ENCODE results near the gene WDSUB1. TPM values are rescaled to one million over a fixed set of nuclear protein-coding genes. Genes with fewer than 3 reads are reported as not detected.

WDSUB1 gene
- total and polyA plus RNA-seq, 8 donors = 3.5 to 8.2 (median 5.6) TPM

DNA sequence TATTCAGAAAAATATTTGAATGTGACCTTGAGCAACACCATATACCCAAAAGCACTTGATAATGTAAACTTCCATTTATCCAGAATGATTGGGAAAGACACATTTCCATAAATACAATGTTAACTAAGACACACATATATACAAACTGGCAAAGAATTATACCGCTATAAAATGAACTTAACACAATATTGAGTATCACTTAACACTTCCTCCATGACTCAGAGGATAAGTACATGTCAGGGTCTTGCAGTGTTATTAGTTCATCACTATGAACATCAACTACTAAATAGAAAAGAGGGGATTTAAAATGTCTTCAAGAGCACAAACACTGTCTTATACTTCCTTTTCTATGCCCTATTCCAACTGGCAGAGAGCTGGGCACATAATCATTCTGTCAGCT is 18.6 kb downstream of the WDSUB1 start:
- TF ChIP-seq, protein P1, sequence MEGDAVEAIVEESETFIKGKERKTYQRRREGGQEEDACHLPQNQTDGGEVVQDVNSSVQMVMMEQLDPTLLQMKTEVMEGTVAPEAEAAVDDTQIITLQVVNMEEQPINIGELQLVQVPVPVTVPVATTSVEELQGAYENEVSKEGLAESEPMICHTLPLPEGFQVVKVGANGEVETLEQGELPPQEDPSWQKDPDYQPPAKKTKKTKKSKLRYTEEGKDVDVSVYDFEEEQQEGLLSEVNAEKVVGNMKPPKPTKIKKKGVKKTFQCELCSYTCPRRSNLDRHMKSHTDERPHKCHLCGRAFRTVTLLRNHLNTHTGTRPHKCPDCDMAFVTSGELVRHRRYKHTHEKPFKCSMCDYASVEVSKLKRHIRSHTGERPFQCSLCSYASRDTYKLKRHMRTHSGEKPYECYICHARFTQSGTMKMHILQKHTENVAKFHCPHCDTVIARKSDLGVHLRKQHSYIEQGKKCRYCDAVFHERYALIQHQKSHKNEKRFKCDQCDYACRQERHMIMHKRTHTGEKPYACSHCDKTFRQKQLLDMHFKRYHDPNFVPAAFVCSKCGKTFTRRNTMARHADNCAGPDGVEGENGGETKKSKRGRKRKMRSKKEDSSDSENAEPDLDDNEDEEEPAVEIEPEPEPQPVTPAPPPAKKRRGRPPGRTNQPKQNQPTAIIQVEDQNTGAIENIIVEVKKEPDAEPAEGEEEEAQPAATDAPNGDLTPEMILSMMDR (IDR thresholded peaks at IDR 0.05) = no peak
- Histone ChIP-seq H3K27ac (no peak overlapping the region), H3K36me3 (no peaks in the 10 kb centered on the region), H3K4me3 (no peak overlapping the region), H3K9me3 (no peaks in the 10 kb centered on the region), H3K4me1 (no peaks in the 10 kb centered on the region), H3K27me3 (no peaks in the 10 kb centered on the region)
- FAIRE-seq (no peak), ATAC-seq (no peak), DNase-seq (no peak)
- intact Hi-C loops (cut with DNase I) = no loop called here
- WGBS, 2 donors = 96 to 98% methylated on average over 1 of the region's 1 CpG

DNA sequence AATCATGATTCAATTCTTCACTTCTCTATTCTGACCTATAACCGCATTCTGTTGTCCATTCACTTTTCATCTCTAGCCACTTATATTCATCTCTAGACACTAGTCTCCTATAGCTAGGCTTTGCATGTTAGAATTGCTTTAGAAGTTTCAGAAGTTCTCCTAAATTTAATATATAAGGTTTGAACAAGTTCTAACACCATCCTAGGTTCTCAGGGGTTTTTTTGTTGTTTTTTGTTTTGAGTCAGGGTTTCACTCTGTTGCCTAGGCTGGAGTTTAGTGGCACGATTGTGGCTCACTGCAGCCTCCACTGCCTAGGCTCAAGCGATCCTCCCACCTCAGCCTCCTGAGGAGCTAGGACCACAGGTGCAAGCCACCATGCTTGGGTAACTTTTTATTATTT is 19.9 kb downstream of the WDSUB1 start:
- TF ChIP-seq, protein P1 (IDR thresholded peaks at IDR 0.05) = no peak
- intact Hi-C loops (cut with DNase I) = no loop called here
- WGBS, 2 donors = 95 to 97% methylated on average over 3 of the region's 3 CpGs

DNA sequence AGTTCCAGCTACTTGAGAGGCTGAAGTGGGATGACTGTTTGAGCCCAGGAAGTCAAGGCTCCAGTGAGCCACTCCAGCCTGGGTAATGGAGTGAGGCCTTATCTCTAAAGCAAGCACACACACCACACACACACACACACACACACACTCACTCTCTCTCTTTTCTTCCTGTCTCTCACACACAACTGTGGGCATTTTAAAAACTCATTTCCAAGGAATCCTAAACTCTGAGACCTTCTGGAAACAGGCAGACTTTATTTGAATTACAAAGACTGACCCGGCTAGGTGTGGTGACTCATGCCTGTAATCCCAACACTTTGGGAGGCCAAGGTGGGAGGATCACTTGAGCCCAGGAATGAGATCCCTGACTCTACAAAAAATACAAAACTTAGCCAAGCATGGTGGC is 21.3 kb downstream of the WDSUB1 start:
- DNase-seq (no peak), FAIRE-seq (no peak), ATAC-seq (peak in 1 of 4 donors; percentile 22)
- Histone ChIP-seq H3K4me1 (no peaks in the 10 kb centered on the region), H3K9me3 (no peaks in the 10 kb centered on the region), H3K36me3 (no peaks in the 10 kb centered on the region), H3K4me3 (no peak overlapping the region), H3K27me3 (no peaks in the 10 kb centered on the region), H3K27ac (no peak overlapping the region)
- intact Hi-C loops (cut with DNase I) = no loop called here
- TF ChIP-seq, protein P1 (IDR thresholded peaks at IDR 0.05) = no peak
- 84 to 92% methylated on average over 1 of the region's 1 CpG for WGBS, 2 donors

More for the DNA sequence above, 19.9 kb downstream of the WDSUB1 start:
- Histone ChIP-seq H3K9me3 (no peaks in the 10 kb centered on the region), H3K36me3 (no peaks in the 10 kb centered on the region), H3K27ac (no peak overlapping the region), H3K4me3 (no peak overlapping the region), H3K4me1 (no peaks in the 10 kb centered on the region), H3K27me3 (no peaks in the 10 kb centered on the region)
- DNase-seq (no peak), FAIRE-seq (no peak), ATAC-seq (no peak)

DNA sequence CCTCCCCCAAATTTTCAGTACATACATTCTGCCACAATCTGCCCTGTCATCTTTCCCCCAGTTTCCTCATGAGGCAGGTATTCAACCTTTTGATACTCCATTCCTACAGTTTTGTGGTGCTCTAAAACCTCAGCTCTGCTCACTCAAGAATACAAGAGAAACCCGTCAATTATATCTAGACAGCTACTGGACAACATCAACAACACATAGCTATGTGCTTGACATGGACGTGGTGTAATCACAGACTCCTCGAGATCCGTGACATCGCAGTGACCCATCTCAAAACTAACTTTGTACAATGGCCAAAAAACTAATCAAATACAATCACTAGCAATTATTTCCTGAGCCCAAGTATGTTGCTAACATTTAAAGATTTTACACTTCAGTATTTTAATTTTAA is 23.6 kb downstream of the WDSUB1 start:
- intact Hi-C loops (cut with DNase I) = no loop called here
- ATAC-seq (no peak), FAIRE-seq (no peak), DNase-seq (no peak)
- no peaks in the 10 kb centered on the region for H3K9me3 ChIP-seq
- H3K4me1 ChIP-seq = no peaks in the 10 kb centered on the region
- TF ChIP-seq, protein P1 (IDR thresholded peaks at IDR 0.05) = no peak
- H3K4me3 ChIP-seq = no peak overlapping the region
- no peaks in the 10 kb centered on the region for H3K27me3 ChIP-seq
- no peaks in the 10 kb centered on the region for H3K36me3 ChIP-seq
- H3K27ac ChIP-seq = no peak overlapping the region
- WGBS, 2 donors = 87 to 92% methylated on average over 5 of the region's 5 CpGs

DNA sequence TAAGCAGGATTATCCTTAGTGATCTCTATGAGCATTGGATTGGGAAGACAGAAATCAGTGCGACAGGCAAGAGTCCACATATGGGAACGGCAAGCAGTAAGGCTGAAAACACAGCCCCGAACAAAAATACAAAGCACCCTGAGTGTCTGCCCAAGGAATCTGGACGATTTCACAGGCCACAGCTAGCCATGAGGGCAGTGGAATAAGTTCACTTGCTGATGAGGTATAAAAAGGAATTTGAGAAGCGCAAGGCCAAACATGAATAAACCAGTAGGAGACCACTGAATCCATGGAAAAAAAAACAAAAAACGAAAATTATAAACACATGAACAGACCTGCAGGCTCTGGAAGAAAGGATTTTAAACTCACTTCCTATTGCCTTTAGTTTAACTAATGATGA is 24.3 kb downstream of the WDSUB1 start:
- no peak for DNase-seq
- FAIRE-seq = no peak
- no peaks in the 10 kb centered on the region for H3K36me3 ChIP-seq
- intact Hi-C loops (cut with DNase I) = no loop called here
- no peaks in the 10 kb centered on the region for H3K4me1 ChIP-seq
- WGBS, 2 donors = 88 to 90% methylated on average over 6 of the region's 6 CpGs
- TF ChIP-seq, protein P1 (IDR thresholded peaks at IDR 0.05) = no peak
- no peak overlapping the region for H3K4me3 ChIP-seq
- ATAC-seq = no peak
- H3K27ac ChIP-seq = no peak overlapping the region
- H3K27me3 ChIP-seq = no peaks in the 10 kb centered on the region
- H3K9me3 ChIP-seq = no peaks in the 10 kb centered on the region

Data from pancreas (tissue), 10 donors.